B cell (primary cell): ENCODE results near the gene C11orf54.

Source experiments
- CTCF ChIP-seq: fragments of 200-600 bp; IDR thresholded peaks from one replicate; pipeline ENCODE4 v1.8.0; 2022; ENCODE audit warnings: antibody characterized with exemption, mild to moderate bottlenecking
- EZH2 ChIP-seq: IDR thresholded peaks from 2 replicates; pipeline ENCODE4 v1.6.1; 2012; ENCODE audit warnings: borderline replicate concordance, low read depth, mild to moderate bottlenecking, moderate library complexity, low read length; ENCODE audit not compliant: insufficient read depth, poor library complexity, severe bottlenecking

GRCh38 chr11:93796441-93797231, 55.2 kb downstream of the C11orf54 start:
- TF ChIP-seq EZH2, result no peak
- TF ChIP-seq CTCF, result no peak
